GM12878 (cell line): ENCODE measurements around the gene AMTN. TPM values are rescaled to one million over a fixed set of nuclear protein-coding genes. Genes with fewer than 3 reads are reported as not detected.

Experiments
- ATAC-seq: fragments of 200-7000 bp; cut with Tn5 transposase; 3 replicates; pipeline ENCODE4 v1.9.1; 2020; ENCODE audit warnings: mild to moderate bottlenecking, moderate library complexity
- BruUV-seq: library from RNA; stranded (reverse); fragments of 400-500 nt; replicated peaks from 2 replicates; lab custom pipeline; 2021; lab: Mats Ljungman, UMichigan
- CTCF ChIA-PET: fragments of 300-600 bp; sonication (Branson Sonifier 250); formaldehyde crosslinking; extraction: SDS; loops from one replicate; lab custom pipeline; 2021; ENCODE audit warnings: inconsistent platforms; lab: Yijun Ruan, JAX
- POLR2A ChIA-PET: fragments of 350-600 bp; formaldehyde crosslinking; extraction: SDS; loops from one replicate; lab custom pipeline; 2021; ENCODE audit warnings: inconsistent platforms; lab: Charles Lee
- RAD21 ChIA-PET: fragments of 300-600 bp; sonication (Branson Sonifier 250); formaldehyde crosslinking; loops from one replicate; lab custom pipeline; 2023; ENCODE audit warnings: antibody characterized with exemption; ENCODE audit not compliant: unreplicated experiment; lab: Charles Lee
- SMC1A ChIA-PET: fragments of 300-600 bp; sonication (Branson Sonifier 250); formaldehyde crosslinking; loops from one replicate; lab custom pipeline; 2023; ENCODE audit not compliant: unreplicated experiment, uncharacterized antibody; lab: Charles Lee
- DNase-seq: peaks from one replicate; pipeline ENCODE4 v3.0.0-alpha.2; 2011; ENCODE audit warnings: low read depth, low spot score
- FAIRE-seq: peaks from 3 replicates; lab custom pipeline; 2011; peaks lifted over from hg19 to GRCh38; lab: Jason Lieb, UNC
- H2AFZ ChIP-seq: 2 replicates; pipeline ENCODE4 v1.6.0; 2011; ENCODE audit warnings: low read depth, low read length, control low read depth; ENCODE audit not compliant: control insufficient read depth
- H3K27ac ChIP-seq: 2 replicates; pipeline ENCODE4 v1.5.1; 2011; ENCODE audit warnings: control low read depth; ENCODE audit not compliant: control insufficient read depth, insufficient read depth
- H3K27me3 ChIP-seq, 2 experiments: replicated peaks in 1 of 2; 2 replicates each; pipeline versions ENCODE4 v1.6.0 to v1.6.1; 2011; ENCODE audit warnings: low read length in 1 of 2; ENCODE audit not compliant: control insufficient read depth in 2 of 2, insufficient read depth in 2 of 2
- H3K36me3 ChIP-seq, 2 experiments: 2 replicates each; pipeline ENCODE4 v1.5.1; 2011; ENCODE audit warnings: low read length in 1 of 2; ENCODE audit not compliant: control insufficient read depth in 2 of 2, insufficient read depth in 2 of 2
- H3K4me1 ChIP-seq: 2 replicates; pipeline ENCODE4 v1.6.1; 2011; ENCODE audit warnings: mild to moderate bottlenecking, low read length, moderate library complexity, mixed read lengths; ENCODE audit not compliant: control insufficient read depth, insufficient read depth
- H3K4me2 ChIP-seq: 2 replicates; pipeline ENCODE4 v1.6.0; 2011; ENCODE audit warnings: control low read depth; ENCODE audit not compliant: control insufficient read depth, insufficient read depth
- H3K4me3 ChIP-seq: fragments of 200-600 bp; sonication (generic); 2 replicates; pipeline ENCODE4 v1.5.1; 2016
- H3K79me2 ChIP-seq: 2 replicates; pipeline ENCODE4 v1.6.0; 2011; ENCODE audit warnings: low read length; ENCODE audit not compliant: control insufficient read depth, insufficient read depth
- H3K9ac ChIP-seq: 2 replicates; pipeline ENCODE4 v1.8.0; 2011; ENCODE audit warnings: low read length, control low read depth, mixed read lengths; ENCODE audit not compliant: control insufficient read depth, insufficient read depth
- H3K9me3 ChIP-seq: replicated peaks from 3 replicates; pipeline ENCODE4 v1.5.1; 2011; ENCODE audit warnings: mild to moderate bottlenecking, low read length; ENCODE audit not compliant: control insufficient read depth, insufficient read depth
- H4K20me1 ChIP-seq: 2 replicates; pipeline ENCODE4 v1.6.0; 2011; ENCODE audit not compliant: control insufficient read depth, insufficient read depth
- CTCF ChIP-seq, 3 experiments: IDR thresholded peaks in 2 of 3; conservative IDR thresholded peaks in 1 of 3; 2 replicates each; pipeline ENCODE4 v1.5.1; 2011; ENCODE audit warnings: low read depth in 3 of 3, low read length in 3 of 3, mild to moderate bottlenecking in 3 of 3, control low read depth in 2 of 3, moderate library complexity in 2 of 3, inconsistent platforms in 1 of 3, mixed read lengths in 1 of 3; ENCODE audit not compliant: control insufficient read depth in 2 of 3, insufficient read depth in 1 of 3; ENCODE audit errors: extremely low read depth in 1 of 3
- ELK1 ChIP-seq: IDR thresholded peaks from 2 replicates; pipeline ENCODE4 v1.6.1; 2012; ENCODE audit warnings: low read depth, low read length, improper control_type of control experiment
- KAT2A ChIP-seq: conservative IDR thresholded peaks from 2 replicates; pipeline ENCODE4 v1.6.1; 2011; ENCODE audit warnings: low read depth, low read length; ENCODE audit not compliant: control insufficient read depth
- POU2F2 ChIP-seq: IDR thresholded peaks from 3 replicates; pipeline ENCODE4 v1.6.1; 2011; ENCODE audit warnings: low read depth, mild to moderate bottlenecking, low read length, borderline replicate concordance
- WGBS: methylation state at CpG from one replicate; pipeline ENCODE4 v1.1.6; 2016; ENCODE audit warnings: low lambda C conversion rate; ENCODE audit not compliant: insufficient replicate concordance, insufficient coverage; ENCODE audit errors: missing lambda C conversion rate; 5-methylcytosine and 5-hydroxymethylcytosine counted together
- in situ Hi-C: fragments of 300-500 bp; cut with MboI; formaldehyde crosslinking; loops from 9 replicates; pipeline ENCODE4 v1.14.3; 2018; ENCODE audit warnings: mixed read lengths
- intact Hi-C: fragments of 100-400 bp; cut with micrococcal nuclease; formaldehyde crosslinking; loops from one replicate; pipeline ENCODE4 v1.14.2; 2022; ENCODE audit not compliant: unreplicated experiment
- polyA plus RNA-seq, 11 experiments: library from polyadenylated mRNA; depleted of rRNA in 4 of 11; unstranded in 6 of 11; stranded (reverse) in 5 of 11; fragments of >200 nt; fragmentation: Nextera tagmentation in 4 of 11; fragmentation: Illumina TruSeq in 1 of 11; extraction: Ambion mirVana in 4 of 11; extraction: Trizol in 1 of 11; gene quantifications; 1 replicate in 1 of 11; 2 replicates in 10 of 11; pipeline versions ENCODE4 v1.2.1 to v1.2.3, GENCODE V29; 2011 to 2016; ENCODE audit warnings: inconsistent platforms in 2 of 11, missing spikeins in 2 of 11, low read depth in 1 of 11
- total RNA-seq, 4 experiments: library from RNA; depleted of rRNA in 3 of 4; stranded (reverse); fragments of >200 nt in 3 of 4; fragmentation: Illumina TruSeq in 1 of 4; extraction: Trizol in 1 of 4; gene quantifications; 2 replicates each; pipeline versions ENCODE4 v1.2.1 to v1.2.3, GENCODE V29; 2013 to 2021

Gene AMTN
- total and polyA plus RNA-seq, 10 of the 15 experiments (the other 5 are each of a cell fraction or from before 2014, with no cell fraction given): not detected

GRCh38 chr4:70556856-70557255 lies 38.5 kb downstream of the AMTN start:
- WGBS: 81% methylated on average over 1 of the region's 1 CpG
- FAIRE-seq: no peak

More at GRCh38 chr4:70556856-70557255, 38.5 kb downstream of the AMTN start:
- Histone ChIP-seq H3K27me3 (no peaks in the 10 kb centered on the region; a peak in 1 of 4 replicates), H3K9me3 (no peaks in the 10 kb centered on the region), H4K20me1 (no peaks in the 10 kb centered on the region), H3K27ac (no peak overlapping the region), H2AFZ (no peak overlapping the region), H3K9ac (no peak overlapping the region), H3K79me2 (no peaks in the 10 kb centered on the region), H3K4me2 (no peak overlapping the region), H3K36me3 (no peaks in the 10 kb centered on the region), H3K4me3 (no peak overlapping the region), H3K4me1 (no peaks in the 10 kb centered on the region)
- ATAC-seq: no peak
- SMC1A ChIA-PET: no interaction called here
- CTCF ChIA-PET: interaction anchor here (0.5 to 1.1 kb wide), 3 partner anchors 49 to 1517 kb away, joined by 3 read pairs; no protein-coding TSS in a partner anchor
- POLR2A ChIA-PET: no interaction called here
- TF ChIP-seq KAT2A (no peak), POU2F2 (no peak), ELK1 (no peak), CTCF (IDR thresholded peaks at IDR 0.05 in 2 of 3, conservative IDR thresholded peaks at IDR 0.05 in 1 of 3; ENCODE audit: control insufficient read depth in 2 of 3, extremely low read depth in 1 of 3, insufficient read depth in 1 of 3, low read depth in 3 of 3, low read length in 3 of 3) (no peak)
- intact Hi-C loops (loop anchor here (5.0 to 10.0 kb wide), 3 partner anchors 240 to 865 kb away; no protein-coding TSS in a partner anchor), in situ Hi-C loops (no loop called here)
- BruUV-seq: no TSS peak
- DNase-seq: no peak
- RAD21 ChIA-PET: no interaction called here
